KMS-11 (cell line): ENCODE measurements around the gene EMILIN2.
A peak's percentile ranks its signal among the peaks of the same experiment; 100 is the strongest.

Experiments
- H2AFZ ChIP-seq: fragments of 200-600 bp; sonication (generic); 2 replicates; pipeline ENCODE4 v1.6.1; 2016; ENCODE audit warnings: antibody characterized with exemption, mixed run types, low read depth
- H3K27ac ChIP-seq: fragments of 200-600 bp; sonication (generic); 2 replicates; pipeline ENCODE4 v1.6.1; 2016; ENCODE audit warnings: mild to moderate bottlenecking, mixed run types
- H3K27me3 ChIP-seq: fragments of 200-600 bp; sonication (generic); 2 replicates; pipeline ENCODE4 v1.6.1; 2017; ENCODE audit warnings: mild to moderate bottlenecking, low read depth, mixed run types, moderate library complexity; ENCODE audit not compliant: insufficient read depth
- H3K36me3 ChIP-seq: fragments of 200-600 bp; sonication (generic); 2 replicates; pipeline ENCODE4 v1.6.1; 2017; ENCODE audit warnings: mild to moderate bottlenecking, mixed run types; ENCODE audit not compliant: insufficient read depth
- H3K4me1 ChIP-seq: fragments of 200-600 bp; sonication (generic); 2 replicates; pipeline ENCODE4 v1.6.1; 2016; ENCODE audit warnings: mild to moderate bottlenecking, low read depth, mixed run types; ENCODE audit not compliant: poor library complexity, severe bottlenecking
- H3K4me2 ChIP-seq: fragments of 200-600 bp; sonication (generic); 2 replicates; pipeline ENCODE4 v1.7.0; 2016; ENCODE audit warnings: mild to moderate bottlenecking, mixed run types
- H3K4me3 ChIP-seq: fragments of 200-600 bp; sonication (generic); IDR thresholded peaks from 2 replicates; pipeline ENCODE4 v1.6.1; 2017; ENCODE audit warnings: low read depth, low read length, mixed read lengths; ENCODE audit not compliant: insufficient read depth
- H3K79me2 ChIP-seq: fragments of 200-600 bp; sonication (generic); 2 replicates; pipeline ENCODE4 v1.6.1; 2016; ENCODE audit warnings: low read depth, mixed run types; ENCODE audit not compliant: insufficient read depth
- H3K9ac ChIP-seq: fragments of 200-600 bp; sonication (generic); 2 replicates; pipeline ENCODE4 v1.6.1; 2016; ENCODE audit warnings: mild to moderate bottlenecking, mixed run types
- H4K20me1 ChIP-seq: fragments of 200-600 bp; sonication (generic); 2 replicates; pipeline ENCODE4 v1.6.1; 2016; ENCODE audit warnings: mild to moderate bottlenecking, mixed run types; ENCODE audit not compliant: insufficient read depth
- CTCF ChIP-seq: fragments of 200-600 bp; sonication (generic); conservative IDR thresholded peaks from 2 replicates; pipeline ENCODE4 v1.6.1; 2017; ENCODE audit warnings: low read depth, mild to moderate bottlenecking, antibody characterized with exemption, low read length, moderate library complexity, mixed read lengths

EMILIN2 gene

GRCh38 chr18:2906704-2907549 is 60.1 kb downstream of the EMILIN2 start:
- Histone ChIP-seq H2AFZ (peak overlapping the region; percentile 41), H3K79me2 (no peaks in the 10 kb centered on the region), H3K4me1 (no peaks in the 10 kb centered on the region), H3K4me3 (no peak overlapping the region), H3K36me3 (no peaks in the 10 kb centered on the region), H3K9ac (peak overlapping the region; percentile 9; the same call in 1 of the 2 replicates), H4K20me1 (no peaks in the 10 kb centered on the region), H3K27me3 (no peaks in the 10 kb centered on the region), H3K4me2 (no peak overlapping the region; the same call in 1 of the 2 replicates), H3K27ac (no peak overlapping the region)
- TF ChIP-seq CTCF, result no peak

DNA sequence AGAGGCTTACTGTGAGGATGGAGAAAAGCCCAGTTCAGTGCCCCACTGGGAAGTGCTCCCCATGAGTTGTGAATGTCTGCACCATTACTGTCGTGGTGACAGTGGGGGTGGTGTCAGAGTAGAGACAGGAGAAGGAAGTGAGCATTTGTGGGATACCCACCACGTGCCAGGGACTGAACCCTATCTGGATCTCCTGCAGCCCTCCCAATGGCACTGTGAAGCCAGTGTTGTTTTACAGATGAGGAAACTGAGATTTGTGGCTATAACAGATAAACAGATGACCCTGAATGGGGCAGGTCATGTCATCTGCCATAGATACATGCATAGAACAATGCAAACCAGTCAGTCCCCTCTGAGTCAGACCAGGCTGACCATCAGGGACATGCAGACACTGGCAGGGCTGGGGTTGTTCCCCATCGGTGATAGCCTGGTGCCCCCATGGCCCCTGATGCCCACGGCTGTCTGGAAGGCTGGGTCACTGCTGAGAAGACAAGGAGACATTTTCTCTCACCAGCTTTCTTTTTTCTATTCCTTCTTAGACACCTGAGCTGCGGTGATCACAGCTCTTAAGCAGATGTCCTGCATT is 60.8 kb downstream of the EMILIN2 start:
- Histone ChIP-seq H3K4me3 (no peak overlapping the region), H3K9ac (no peak overlapping the region)

DNA sequence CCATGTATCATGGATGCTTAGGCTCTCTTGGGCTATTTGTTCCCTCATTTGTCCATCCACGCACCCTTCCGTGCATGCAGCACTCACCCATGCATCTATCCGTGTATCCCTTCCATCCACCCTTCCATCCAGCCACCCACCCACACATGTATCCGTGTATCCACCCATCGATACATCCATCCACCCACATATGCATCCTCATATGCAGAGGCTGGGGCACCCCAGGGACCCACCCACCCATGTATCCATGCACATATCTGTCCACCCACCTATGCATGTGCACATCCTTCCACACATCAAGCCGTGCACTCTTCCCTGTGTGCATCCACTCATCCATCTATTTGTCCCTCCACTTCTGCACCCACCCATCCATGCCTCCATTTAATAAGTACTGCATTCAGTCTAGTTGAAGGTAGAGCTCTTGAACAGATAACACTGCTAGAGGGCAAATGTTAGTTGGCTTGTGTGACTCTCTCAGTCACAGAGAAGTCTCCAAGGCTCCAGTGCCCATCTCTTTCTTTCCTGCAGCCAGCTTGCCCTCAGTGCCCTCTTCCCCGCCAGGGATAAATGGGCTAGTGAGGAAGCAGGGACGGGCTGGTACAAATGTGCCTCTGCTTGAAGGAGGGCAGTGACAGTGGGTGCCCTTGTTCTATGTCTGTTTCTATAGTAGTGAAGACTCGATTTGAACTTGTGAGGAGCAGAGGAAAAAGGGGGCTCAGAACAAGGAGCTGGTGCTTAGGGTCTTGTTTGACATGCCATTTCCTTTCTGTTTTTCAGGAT is 61.5 kb downstream of the EMILIN2 start:
- Histone ChIP-seq H3K79me2 (no peaks in the 10 kb centered on the region), H3K9ac (no peak overlapping the region), H3K4me2 (no peak overlapping the region), H3K27ac (no peak overlapping the region), H3K4me1 (no peaks in the 10 kb centered on the region), H3K36me3 (no peaks in the 10 kb centered on the region), H3K4me3 (no peak overlapping the region), H3K27me3 (no peaks in the 10 kb centered on the region), H4K20me1 (no peaks in the 10 kb centered on the region), H2AFZ (no peak overlapping the region)
- TF ChIP-seq CTCF, result no peak

More for the DNA sequence above, 60.8 kb downstream of the EMILIN2 start:
- Histone ChIP-seq H3K27me3 (no peaks in the 10 kb centered on the region), H3K4me1 (no peaks in the 10 kb centered on the region), H3K27ac (no peak overlapping the region), H3K4me2 (no peak overlapping the region), H4K20me1 (no peaks in the 10 kb centered on the region), H2AFZ (peak overlapping the region; percentile 41; the same call in 1 of the 2 replicates), H3K36me3 (no peaks in the 10 kb centered on the region), H3K79me2 (no peaks in the 10 kb centered on the region)
- TF ChIP-seq CTCF, result no peak

GRCh38 chr18:2908946-2909335 is 62.1 kb downstream of the EMILIN2 start:
- Histone ChIP-seq H3K27me3 (no peaks in the 10 kb centered on the region), H3K27ac (no peak overlapping the region), H4K20me1 (no peaks in the 10 kb centered on the region), H3K9ac (no peak overlapping the region), H3K4me1 (no peaks in the 10 kb centered on the region), H2AFZ (no peak overlapping the region), H3K4me2 (no peak overlapping the region), H3K79me2 (no peaks in the 10 kb centered on the region), H3K4me3 (no peak overlapping the region), H3K36me3 (no peaks in the 10 kb centered on the region)
- no peak for TF ChIP-seq CTCF
